DOHH2 (cell line): ENCODE data around the gene ACTR2.

Experiments used
- EZH2phosphoT487 ChIP-seq: fragments of 200-600 bp; sonication (generic); IDR thresholded peaks from 2 replicates; pipeline ENCODE4 v1.6.1; 2017; ENCODE audit warnings: borderline replicate concordance, mild to moderate bottlenecking, antibody characterized with exemption, low read length, moderate library complexity, mixed read lengths
- TF ChIP-seq, protein P1 (sequence below): fragments of 200-600 bp; sonication (generic); IDR thresholded peaks from one replicate; pipeline ENCODE4 v1.5.1; 2014; ENCODE audit warnings: antibody characterized with exemption, mild to moderate bottlenecking, low read depth, low read length; ENCODE audit not compliant: poor library complexity, severe bottlenecking

GRCh38 chr2:65240657-65241056, 13.0 kb downstream of the ACTR2 start:
- TF ChIP-seq, protein P1, sequence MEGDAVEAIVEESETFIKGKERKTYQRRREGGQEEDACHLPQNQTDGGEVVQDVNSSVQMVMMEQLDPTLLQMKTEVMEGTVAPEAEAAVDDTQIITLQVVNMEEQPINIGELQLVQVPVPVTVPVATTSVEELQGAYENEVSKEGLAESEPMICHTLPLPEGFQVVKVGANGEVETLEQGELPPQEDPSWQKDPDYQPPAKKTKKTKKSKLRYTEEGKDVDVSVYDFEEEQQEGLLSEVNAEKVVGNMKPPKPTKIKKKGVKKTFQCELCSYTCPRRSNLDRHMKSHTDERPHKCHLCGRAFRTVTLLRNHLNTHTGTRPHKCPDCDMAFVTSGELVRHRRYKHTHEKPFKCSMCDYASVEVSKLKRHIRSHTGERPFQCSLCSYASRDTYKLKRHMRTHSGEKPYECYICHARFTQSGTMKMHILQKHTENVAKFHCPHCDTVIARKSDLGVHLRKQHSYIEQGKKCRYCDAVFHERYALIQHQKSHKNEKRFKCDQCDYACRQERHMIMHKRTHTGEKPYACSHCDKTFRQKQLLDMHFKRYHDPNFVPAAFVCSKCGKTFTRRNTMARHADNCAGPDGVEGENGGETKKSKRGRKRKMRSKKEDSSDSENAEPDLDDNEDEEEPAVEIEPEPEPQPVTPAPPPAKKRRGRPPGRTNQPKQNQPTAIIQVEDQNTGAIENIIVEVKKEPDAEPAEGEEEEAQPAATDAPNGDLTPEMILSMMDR, result no peak
- TF ChIP-seq EZH2phosphoT487, result no peak
